Ishikawa (cell line): ENCODE data around the gene CDS2.

ENCODE experiments used
- CEBPB ChIP-seq: IDR thresholded peaks from 2 replicates; pipeline ENCODE4 v1.6.1; 2012
- CREB1 ChIP-seq: IDR thresholded peaks from 2 replicates; pipeline ENCODE4 v1.6.1; 2012; ENCODE audit warnings: low read depth
- EGR1 ChIP-seq: IDR thresholded peaks from 2 replicates; pipeline ENCODE4 v1.6.1; 2012
- EP300 ChIP-seq: IDR thresholded peaks from 2 replicates; pipeline ENCODE4 v1.6.1; 2012; ENCODE audit warnings: borderline replicate concordance
- FOXM1 ChIP-seq: IDR thresholded peaks from 2 replicates; pipeline ENCODE4 v1.6.1; 2012; ENCODE audit warnings: low read depth, borderline replicate concordance
- NFIC ChIP-seq: IDR thresholded peaks from 2 replicates; pipeline ENCODE4 v1.6.1; 2012
- RAD21 ChIP-seq: IDR thresholded peaks from 2 replicates; pipeline ENCODE4 v1.6.1; 2012; ENCODE audit warnings: low read depth
- TAF1 ChIP-seq: IDR thresholded peaks from 2 replicates; pipeline ENCODE4 v1.6.1; 2012; ENCODE audit warnings: low read depth, mild to moderate bottlenecking
- TCF12 ChIP-seq: IDR thresholded peaks from 2 replicates; pipeline ENCODE4 v1.6.1; 2012; ENCODE audit warnings: low read depth
- TEAD4 ChIP-seq: IDR thresholded peaks from 2 replicates; pipeline ENCODE4 v1.6.1; 2012
- YY1 ChIP-seq: IDR thresholded peaks from 2 replicates; pipeline ENCODE4 v1.6.1; 2012; ENCODE audit warnings: low read depth
- ZBTB7A ChIP-seq: IDR thresholded peaks from 2 replicates; pipeline ENCODE4 v1.6.1; 2012; ENCODE audit warnings: low read depth
- TF ChIP-seq, protein P1 (sequence below): IDR thresholded peaks from 2 replicates; pipeline ENCODE4 v1.6.1; 2012
- TF ChIP-seq, protein P2 (sequence below): IDR thresholded peaks from 2 replicates; pipeline ENCODE4 v1.6.1; 2012
- TF ChIP-seq, protein P3 (sequence below): IDR thresholded peaks from 2 replicates; pipeline ENCODE4 v1.6.1; 2012; ENCODE audit warnings: low read depth, mild to moderate bottlenecking

CDS2 gene

DNA sequence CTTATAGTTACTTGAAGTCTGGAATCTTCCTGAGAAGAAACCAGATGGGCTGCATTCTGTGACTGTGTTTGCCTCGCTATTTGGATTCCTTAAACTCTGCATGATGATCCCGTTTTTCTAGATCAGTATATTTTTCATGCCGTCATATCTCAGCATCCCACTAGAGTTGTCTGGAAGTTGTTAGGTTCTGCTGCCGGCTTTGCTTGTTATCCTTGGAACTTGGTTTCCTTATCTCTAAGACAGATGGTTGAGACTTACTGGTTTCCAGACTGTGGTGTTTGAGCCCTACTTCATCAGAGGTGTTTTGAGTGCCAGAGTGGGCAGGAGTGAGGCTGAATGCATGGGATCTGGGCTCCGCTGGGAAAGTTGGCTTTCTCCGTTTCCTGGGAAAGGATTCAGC is 50.3 kb downstream of the CDS2 start:
- TF ChIP-seq, protein P1, sequence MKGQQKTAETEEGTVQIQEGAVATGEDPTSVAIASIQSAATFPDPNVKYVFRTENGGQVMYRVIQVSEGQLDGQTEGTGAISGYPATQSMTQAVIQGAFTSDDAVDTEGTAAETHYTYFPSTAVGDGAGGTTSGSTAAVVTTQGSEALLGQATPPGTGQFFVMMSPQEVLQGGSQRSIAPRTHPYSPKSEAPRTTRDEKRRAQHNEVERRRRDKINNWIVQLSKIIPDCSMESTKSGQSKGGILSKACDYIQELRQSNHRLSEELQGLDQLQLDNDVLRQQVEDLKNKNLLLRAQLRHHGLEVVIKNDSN, result no peak
- TF ChIP-seq TEAD4 (no peak), EGR1 (no peak), TAF1 (no peak), FOXM1 (no peak), YY1 (no peak), EP300 (no peak), CREB1 (no peak), ZBTB7A (no peak), NFIC (no peak), RAD21 (no peak), TCF12 (no peak), CEBPB (no peak)
- TF ChIP-seq, protein P2, sequence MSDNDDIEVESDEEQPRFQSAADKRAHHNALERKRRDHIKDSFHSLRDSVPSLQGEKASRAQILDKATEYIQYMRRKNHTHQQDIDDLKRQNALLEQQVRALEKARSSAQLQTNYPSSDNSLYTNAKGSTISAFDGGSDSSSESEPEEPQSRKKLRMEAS, result no peak
- TF ChIP-seq, protein P3, sequence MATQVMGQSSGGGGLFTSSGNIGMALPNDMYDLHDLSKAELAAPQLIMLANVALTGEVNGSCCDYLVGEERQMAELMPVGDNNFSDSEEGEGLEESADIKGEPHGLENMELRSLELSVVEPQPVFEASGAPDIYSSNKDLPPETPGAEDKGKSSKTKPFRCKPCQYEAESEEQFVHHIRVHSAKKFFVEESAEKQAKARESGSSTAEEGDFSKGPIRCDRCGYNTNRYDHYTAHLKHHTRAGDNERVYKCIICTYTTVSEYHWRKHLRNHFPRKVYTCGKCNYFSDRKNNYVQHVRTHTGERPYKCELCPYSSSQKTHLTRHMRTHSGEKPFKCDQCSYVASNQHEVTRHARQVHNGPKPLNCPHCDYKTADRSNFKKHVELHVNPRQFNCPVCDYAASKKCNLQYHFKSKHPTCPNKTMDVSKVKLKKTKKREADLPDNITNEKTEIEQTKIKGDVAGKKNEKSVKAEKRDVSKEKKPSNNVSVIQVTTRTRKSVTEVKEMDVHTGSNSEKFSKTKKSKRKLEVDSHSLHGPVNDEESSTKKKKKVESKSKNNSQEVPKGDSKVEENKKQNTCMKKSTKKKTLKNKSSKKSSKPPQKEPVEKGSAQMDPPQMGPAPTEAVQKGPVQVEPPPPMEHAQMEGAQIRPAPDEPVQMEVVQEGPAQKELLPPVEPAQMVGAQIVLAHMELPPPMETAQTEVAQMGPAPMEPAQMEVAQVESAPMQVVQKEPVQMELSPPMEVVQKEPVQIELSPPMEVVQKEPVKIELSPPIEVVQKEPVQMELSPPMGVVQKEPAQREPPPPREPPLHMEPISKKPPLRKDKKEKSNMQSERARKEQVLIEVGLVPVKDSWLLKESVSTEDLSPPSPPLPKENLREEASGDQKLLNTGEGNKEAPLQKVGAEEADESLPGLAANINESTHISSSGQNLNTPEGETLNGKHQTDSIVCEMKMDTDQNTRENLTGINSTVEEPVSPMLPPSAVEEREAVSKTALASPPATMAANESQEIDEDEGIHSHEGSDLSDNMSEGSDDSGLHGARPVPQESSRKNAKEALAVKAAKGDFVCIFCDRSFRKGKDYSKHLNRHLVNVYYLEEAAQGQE, result no peak

DNA sequence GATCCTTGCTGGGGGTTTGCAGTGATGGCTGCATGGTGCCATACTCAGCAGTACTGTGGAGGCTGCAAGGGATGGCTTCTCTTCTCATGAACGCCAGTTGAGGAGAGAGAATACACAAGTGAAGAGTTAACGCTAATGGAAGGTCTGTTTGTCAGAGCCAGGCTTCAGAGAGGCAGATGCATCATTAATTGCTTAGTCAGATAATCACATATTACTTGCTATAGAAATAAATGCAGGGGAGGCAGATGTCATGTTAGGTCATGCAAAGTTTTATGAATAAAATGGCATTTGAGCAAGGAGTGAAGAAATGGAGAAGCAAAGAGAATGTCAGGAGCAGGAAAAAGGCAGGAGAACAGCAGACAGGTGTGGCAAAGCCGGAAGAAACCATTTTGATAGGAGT is 51.2 kb downstream of the CDS2 start:
- TF ChIP-seq EGR1 (no peak), ZBTB7A (no peak), EP300 (no peak), TEAD4 (no peak), FOXM1 (no peak), NFIC (no peak), TAF1 (no peak), TCF12 (no peak), RAD21 (no peak), YY1 (no peak)

DNA sequence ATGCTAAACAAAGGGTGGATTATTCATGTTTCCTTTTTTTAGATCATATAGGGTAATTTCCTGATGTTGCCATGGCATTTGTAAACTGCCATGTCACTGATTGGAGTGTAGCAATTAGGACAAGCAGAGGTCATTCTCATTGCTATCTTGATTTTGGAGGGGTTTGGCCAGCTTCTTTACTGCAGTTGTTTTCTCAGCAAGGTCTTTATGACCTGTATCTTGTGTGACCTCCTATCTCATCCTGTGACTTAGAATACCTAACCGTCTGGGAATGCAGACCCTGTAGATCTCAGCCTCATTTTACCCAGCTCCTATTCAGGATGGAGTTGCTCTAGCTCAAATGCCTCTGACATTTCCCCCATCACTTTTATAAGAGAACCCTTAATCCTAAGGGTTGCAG is 53.6 kb downstream of the CDS2 start:
- no peak for TF ChIP-seq CEBPB
- no peak for TF ChIP-seq ZBTB7A
- no peak for TF ChIP-seq TCF12
- TF ChIP-seq, protein P2, result no peak
- TF ChIP-seq TEAD4, result no peak
- no peak for TF ChIP-seq TAF1
- TF ChIP-seq FOXM1, result no peak
- TF ChIP-seq, protein P1, result no peak
- no peak for TF ChIP-seq EP300
- TF ChIP-seq CREB1, result no peak
- TF ChIP-seq EGR1, result no peak
- no peak for TF ChIP-seq YY1
- TF ChIP-seq, protein P3, result no peak
- TF ChIP-seq RAD21, result no peak
- no peak for TF ChIP-seq NFIC

DNA sequence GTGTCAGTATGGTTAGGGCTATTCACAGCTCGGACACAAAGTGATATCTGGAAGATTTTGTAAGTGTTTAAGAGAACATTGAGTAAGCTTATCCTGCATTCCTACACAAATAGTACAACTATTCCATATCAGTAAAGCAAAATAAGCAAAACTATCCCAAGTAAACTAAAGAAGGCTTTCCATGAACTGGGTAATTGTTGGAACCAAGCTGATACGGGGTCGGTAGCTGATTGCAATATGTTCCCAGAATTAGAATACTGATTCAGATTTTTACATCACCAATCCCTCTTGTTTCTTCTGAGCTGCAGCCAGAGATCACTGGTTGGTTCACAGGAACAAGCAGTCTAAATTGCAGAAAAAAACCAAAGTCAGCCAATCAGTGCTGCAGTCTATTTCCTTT is 54.1 kb downstream of the CDS2 start:
- TF ChIP-seq FOXM1 (no peak), TAF1 (no peak), EP300 (no peak), ZBTB7A (no peak), TCF12 (no peak), CEBPB (no peak), TEAD4 (no peak), EGR1 (no peak), RAD21 (no peak), CREB1 (no peak), NFIC (no peak)
- TF ChIP-seq, protein P1, result no peak
- TF ChIP-seq, protein P2, result no peak

DNA sequence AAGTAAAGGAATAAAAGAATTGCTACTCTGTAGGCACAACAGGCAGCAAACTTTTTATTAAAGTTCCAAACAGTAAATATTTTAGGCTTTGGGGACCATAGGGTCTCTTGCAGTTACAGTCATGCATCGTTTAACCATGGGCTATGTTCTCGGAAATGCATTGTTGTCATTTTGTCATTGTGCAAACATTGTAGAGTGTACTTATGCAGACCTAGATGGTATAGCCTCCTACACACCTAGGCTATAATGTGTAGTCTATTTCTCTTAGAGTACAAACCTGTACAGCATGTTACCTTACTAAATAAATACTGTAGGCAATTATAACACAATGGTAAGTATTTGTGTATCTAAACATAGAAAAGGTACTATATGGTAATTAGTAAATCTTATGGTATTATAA is 54.7 kb downstream of the CDS2 start:
- TF ChIP-seq CREB1 (no peak), RAD21 (no peak), CEBPB (no peak), TEAD4 (no peak), YY1 (no peak), TAF1 (no peak), FOXM1 (no peak), EGR1 (no peak), ZBTB7A (no peak), NFIC (no peak), EP300 (no peak)
- TF ChIP-seq, protein P2, result no peak
- TF ChIP-seq, protein P1, result no peak
